Karpas-422 (cell line): ENCODE data around the gene D2HGDH. TPM values are rescaled to one million over a fixed set of nuclear protein-coding genes. Genes with fewer than 3 reads are reported as not detected.
"Not testable (repeated sequence)": the region's sequence is repeated elsewhere in the genome, so short reads cannot be mapped to it uniquely, and the experiment has no call there.

Source experiments
- DNase-seq: peaks from one replicate; pipeline ENCODE4 v3.0.0-alpha.2; 2015
- H2AFZ ChIP-seq: fragments of 200-600 bp; sonication (generic); 2 replicates; pipeline ENCODE4 v1.6.1; 2014; ENCODE audit warnings: antibody characterized with exemption, low read length, mixed read lengths
- H3K27ac ChIP-seq: fragments of 200-600 bp; sonication (generic); 2 replicates; pipeline ENCODE4 v1.5.1; 2014; ENCODE audit warnings: mild to moderate bottlenecking, low read length, moderate library complexity
- H3K27me3 ChIP-seq: fragments of 200-600 bp; sonication (generic); 2 replicates; pipeline ENCODE4 v1.6.1; 2014; ENCODE audit warnings: low read length, mixed read lengths
- H3K36me3 ChIP-seq: fragments of 200-600 bp; sonication (generic); 2 replicates; pipeline ENCODE4 v1.6.1; 2014; ENCODE audit warnings: low read length, mixed read lengths; ENCODE audit not compliant: insufficient read depth
- H3K4me1 ChIP-seq: fragments of 200-600 bp; sonication (generic); 2 replicates; pipeline ENCODE4 v1.6.1; 2014; ENCODE audit warnings: mild to moderate bottlenecking, low read length, mixed read lengths
- H3K4me2 ChIP-seq: fragments of 200-600 bp; sonication (generic); 2 replicates; pipeline ENCODE4 v1.6.1; 2014; ENCODE audit warnings: low read length, low read depth, mild to moderate bottlenecking; ENCODE audit not compliant: poor library complexity, severe bottlenecking
- H3K4me3 ChIP-seq: fragments of 200-600 bp; sonication (generic); 2 replicates; pipeline ENCODE4 v1.5.1; 2014; ENCODE audit warnings: mild to moderate bottlenecking, antibody characterized with exemption, low read length, mixed read lengths
- H3K79me2 ChIP-seq: fragments of 200-600 bp; sonication (generic); 2 replicates; pipeline ENCODE4 v1.6.1; 2014; ENCODE audit warnings: mild to moderate bottlenecking, low read length, mixed read lengths
- H3K9ac ChIP-seq: fragments of 200-600 bp; sonication (generic); 2 replicates; pipeline ENCODE4 v1.6.0; 2014; ENCODE audit warnings: low read length
- H3K9me2 ChIP-seq: fragments of 200-600 bp; sonication (generic), shearing (Covaris generic); replicated peaks from 2 replicates; pipeline ENCODE4 v1.6.0; 2014; ENCODE audit warnings: mild to moderate bottlenecking, low read length, moderate library complexity; ENCODE audit not compliant: insufficient read depth
- H3K9me3 ChIP-seq: fragments of 300-700, 200-600 bp; sonication (generic); 2 replicates; pipeline ENCODE4 v1.6.1; 2014; ENCODE audit warnings: low read length, mixed read lengths
- H4K20me1 ChIP-seq: fragments of 200-600 bp; sonication (generic); 2 replicates; pipeline ENCODE4 v1.6.1; 2014; ENCODE audit warnings: mild to moderate bottlenecking, antibody characterized with exemption, low read length, low read depth; ENCODE audit not compliant: insufficient read depth
- total RNA-seq: library from RNA; depleted of rRNA; stranded (reverse); fragments of >200 nt; shearing (Covaris generic); gene quantifications from 2 replicates; pipeline ENCODE4 v1.2.3, GENCODE V29; 2014; ENCODE audit warnings: low replicate concordance

Gene D2HGDH
- total RNA-seq, 1 experiment from 2014 or later: 21.2 TPM

- not testable (repeated sequence) for H3K4me1 ChIP-seq, H3K27ac ChIP-seq, H3K36me3 ChIP-seq, H2AFZ ChIP-seq, H3K9me2 ChIP-seq, H4K20me1 ChIP-seq, H3K4me3 ChIP-seq, H3K27me3 ChIP-seq, H3K9me3 ChIP-seq, H3K79me2 ChIP-seq, H3K9ac ChIP-seq, H3K4me2 ChIP-seq, DNase-seq
These were observed 71.8 kb downstream of the D2HGDH start for GRCh38 chr2:241806217-241806616.

GRCh38 chr2:241808051-241808720 lies 73.8 kb downstream of the D2HGDH start:
- no peaks in the 10 kb centered on the region for H3K9me2 ChIP-seq
- no peaks in the 10 kb centered on the region for H3K79me2 ChIP-seq
- no peak overlapping the region for H3K4me3 ChIP-seq
- no peaks in the 10 kb centered on the region for H3K9me3 ChIP-seq
- no peak overlapping the region for H3K4me2 ChIP-seq
- H3K4me1 ChIP-seq: no peaks in the 10 kb centered on the region
- no peak overlapping the region for H2AFZ ChIP-seq
- no peaks in the 10 kb centered on the region for H4K20me1 ChIP-seq
- H3K27me3 ChIP-seq: no peaks in the 10 kb centered on the region
- no peak overlapping the region for H3K9ac ChIP-seq
- no peaks in the 10 kb centered on the region for H3K36me3 ChIP-seq
- no peak overlapping the region for H3K27ac ChIP-seq
- DNase-seq: peak; percentile 44

GRCh38 chr2:241808721-241809382 lies 74.4 kb downstream of the D2HGDH start, which contains the start of gene NEU4:
NEU4 (plus strand) TSS chr2:241809193; CDS start chr2:241814485, 5,292 bp downstream.
- Histone ChIP-seq H2AFZ (no peak within 1 kb of the TSS), H3K79me2 (no peaks in the 10 kb centered on the region), H3K4me3 (no peak within 1 kb of the TSS), H3K4me2 (no peak within 1 kb of the TSS), H4K20me1 (no peaks in the 10 kb centered on the region), H3K36me3 (no peaks in the 10 kb centered on the region), H3K9me3 (no peaks in the 10 kb centered on the region), H3K27me3 (no peaks in the 10 kb centered on the region), H3K9me2 (no peaks in the 10 kb centered on the region), H3K4me1 (no peaks in the 10 kb centered on the region), H3K27ac (no peak within 1 kb of the TSS), H3K9ac (no peak within 1 kb of the TSS)
- no peak for DNase-seq

GRCh38 chr2:241809383-241810306 lies 75.2 kb downstream of the D2HGDH start:
- no peaks in the 10 kb centered on the region for H3K79me2 ChIP-seq
- H3K36me3 ChIP-seq: no peaks in the 10 kb centered on the region
- H3K9ac ChIP-seq: no peak overlapping the region
- H3K9me3 ChIP-seq: no peaks in the 10 kb centered on the region
- H3K4me2 ChIP-seq: no peak overlapping the region
- no peak overlapping the region for H3K4me3 ChIP-seq
- no peaks in the 10 kb centered on the region for H4K20me1 ChIP-seq
- H3K27ac ChIP-seq: no peak overlapping the region
- H3K4me1 ChIP-seq: no peaks in the 10 kb centered on the region
- no peak for DNase-seq
- no peaks in the 10 kb centered on the region for H3K27me3 ChIP-seq
- H2AFZ ChIP-seq: no peak overlapping the region
- H3K9me2 ChIP-seq: no peaks in the 10 kb centered on the region

- Histone ChIP-seq H3K36me3 (no peaks in the 10 kb centered on the region), H3K9ac (no peak overlapping the region), H3K27me3 (no peaks in the 10 kb centered on the region), H3K27ac (no peak overlapping the region), H3K79me2 (no peaks in the 10 kb centered on the region), H4K20me1 (no peaks in the 10 kb centered on the region), H3K9me2 (no peaks in the 10 kb centered on the region), H3K4me3 (no peak overlapping the region), H2AFZ (no peak overlapping the region), H3K9me3 (no peaks in the 10 kb centered on the region), H3K4me2 (no peak overlapping the region), H3K4me1 (no peaks in the 10 kb centered on the region)
- no peak for DNase-seq
These were observed 76.1 kb downstream of the D2HGDH start for GRCh38 chr2:241810307-241811200.

- Histone ChIP-seq H3K27me3 (no peaks in the 10 kb centered on the region), H3K4me3 (no peak overlapping the region), H3K9me2 (no peaks in the 10 kb centered on the region), H3K9ac (no peak overlapping the region), H3K36me3 (no peaks in the 10 kb centered on the region), H2AFZ (no peak overlapping the region), H3K27ac (no peak overlapping the region), H4K20me1 (no peaks in the 10 kb centered on the region), H3K4me2 (no peak overlapping the region), H3K4me1 (no peaks in the 10 kb centered on the region), H3K9me3 (no peaks in the 10 kb centered on the region), H3K79me2 (no peaks in the 10 kb centered on the region)
- no peak for DNase-seq
These were observed 76.9 kb downstream of the D2HGDH start for GRCh38 chr2:241811201-241811951.

- H3K36me3 ChIP-seq: no peaks in the 10 kb centered on the region
- no peaks in the 10 kb centered on the region for H3K9me3 ChIP-seq
- no peak overlapping the region for H3K27ac ChIP-seq
- H3K4me3 ChIP-seq: no peak overlapping the region
- H3K79me2 ChIP-seq: no peaks in the 10 kb centered on the region
- no peak overlapping the region for H3K4me2 ChIP-seq
- H3K4me1 ChIP-seq: no peaks in the 10 kb centered on the region
- H2AFZ ChIP-seq: no peak overlapping the region
- no peaks in the 10 kb centered on the region for H4K20me1 ChIP-seq
- H3K27me3 ChIP-seq: no peaks in the 10 kb centered on the region
- DNase-seq: no peak
- no peaks in the 10 kb centered on the region for H3K9me2 ChIP-seq
- no peak overlapping the region for H3K9ac ChIP-seq
These were observed 77.7 kb downstream of the D2HGDH start for GRCh38 chr2:241811952-241812729.
